ENCODE results near the gene SLC9C2. TPM values are rescaled to one million over a fixed set of nuclear protein-coding genes. Genes with fewer than 3 reads are reported as not detected.

SLC9C2 gene
- polyA plus RNA-seq, 1 donor, result 0.27 TPM

DNA sequence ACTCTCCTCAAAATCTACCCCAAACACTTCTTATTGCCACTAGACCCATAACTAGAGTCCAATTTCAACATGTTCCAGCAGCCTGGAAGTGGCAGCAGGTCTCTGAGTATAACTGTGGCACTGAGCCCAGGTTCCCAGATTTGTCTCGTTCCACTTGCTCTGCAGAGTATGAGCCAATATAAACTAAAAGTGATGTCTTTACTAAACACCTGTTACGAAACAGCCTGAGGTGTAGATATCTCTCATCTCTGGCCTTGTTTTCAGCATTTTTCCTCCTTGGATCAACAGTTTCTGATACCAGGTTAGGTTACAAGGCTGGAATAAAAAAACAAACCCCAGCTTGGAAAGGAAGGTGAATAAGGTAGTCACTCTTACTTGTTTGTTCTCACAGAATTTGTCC, 150.9 kb downstream of the SLC9C2 start:
- DNase-seq, result no peak

Other genes starting within 250 kb of the SLC9C2 start
- gene PRDX6, start 125.7 kb downstream of the SLC9C2 start, polyA plus RNA-seq (ENCODE audit: insufficient read length), result 359 TPM
- gene TEX50, start 32.3 kb upstream of the SLC9C2 start, polyA plus RNA-seq (ENCODE audit: insufficient read length), result not detected
- 5.9 TPM for gene ANKRD45, start 66.8 kb upstream of the SLC9C2 start, polyA plus RNA-seq (ENCODE audit: insufficient read length)
- 23.7 TPM for gene KLHL20, start 111.9 kb upstream of the SLC9C2 start, polyA plus RNA-seq (ENCODE audit: insufficient read length)
- 33.3 TPM for gene DARS2, start 221.6 kb upstream of the SLC9C2 start, polyA plus RNA-seq (ENCODE audit: insufficient read length)
- 15.7 TPM for gene CENPL, start 221.8 kb upstream of the SLC9C2 start, polyA plus RNA-seq (ENCODE audit: insufficient read length)